ENCODE measurements around the gene FLOT2. TPM values are rescaled to one million over a fixed set of nuclear protein-coding genes. Genes with fewer than 3 reads are reported as not detected.

FLOT2 gene
- total RNA-seq, 4 donors from 2014 or later: 44.8 to 81.8 (median 65.2) TPM

DNA sequence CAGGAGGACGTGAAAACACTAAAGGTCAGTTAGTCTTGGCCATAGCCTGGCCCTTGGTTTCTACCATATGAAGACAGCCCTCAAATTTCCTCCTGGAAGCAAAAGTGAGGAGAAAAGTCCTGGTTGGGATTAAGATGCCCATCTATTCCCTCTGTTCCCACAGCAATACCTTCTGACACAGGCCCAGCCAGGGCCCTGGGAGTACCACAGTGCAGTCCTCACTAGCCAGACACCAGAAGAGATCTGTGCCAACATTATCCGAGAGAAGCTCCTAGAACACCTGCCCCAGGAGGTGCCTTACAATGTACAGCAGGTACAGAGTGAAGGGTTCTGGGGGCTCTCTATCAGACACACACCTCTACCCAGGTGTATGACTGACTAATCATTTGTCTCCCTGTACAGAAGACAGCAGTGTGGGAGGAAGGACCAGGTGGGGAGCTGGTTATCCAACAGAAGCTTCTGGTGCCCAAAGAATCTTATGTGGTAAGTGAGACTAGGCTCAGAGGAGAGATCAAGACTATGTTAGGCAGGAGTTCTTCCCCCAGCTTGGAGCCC lies 38.7 kb downstream of the FLOT2 start:
- Histone ChIP-seq H3K4me3 (no peak overlapping the region), H3K27me3 (no peaks in the 10 kb centered on the region), H3K27ac (no peak overlapping the region), H3K4me1 (peaks cover 9 to 17% (median 10%) of the 10 kb centered on the region in 3 donors), H3K36me3 (peaks cover 24 to 59% (median 27%) of the 10 kb centered on the region in 3 donors), H3K9me3 (no peaks in the 10 kb centered on the region)
- TF ChIP-seq, protein P1, sequence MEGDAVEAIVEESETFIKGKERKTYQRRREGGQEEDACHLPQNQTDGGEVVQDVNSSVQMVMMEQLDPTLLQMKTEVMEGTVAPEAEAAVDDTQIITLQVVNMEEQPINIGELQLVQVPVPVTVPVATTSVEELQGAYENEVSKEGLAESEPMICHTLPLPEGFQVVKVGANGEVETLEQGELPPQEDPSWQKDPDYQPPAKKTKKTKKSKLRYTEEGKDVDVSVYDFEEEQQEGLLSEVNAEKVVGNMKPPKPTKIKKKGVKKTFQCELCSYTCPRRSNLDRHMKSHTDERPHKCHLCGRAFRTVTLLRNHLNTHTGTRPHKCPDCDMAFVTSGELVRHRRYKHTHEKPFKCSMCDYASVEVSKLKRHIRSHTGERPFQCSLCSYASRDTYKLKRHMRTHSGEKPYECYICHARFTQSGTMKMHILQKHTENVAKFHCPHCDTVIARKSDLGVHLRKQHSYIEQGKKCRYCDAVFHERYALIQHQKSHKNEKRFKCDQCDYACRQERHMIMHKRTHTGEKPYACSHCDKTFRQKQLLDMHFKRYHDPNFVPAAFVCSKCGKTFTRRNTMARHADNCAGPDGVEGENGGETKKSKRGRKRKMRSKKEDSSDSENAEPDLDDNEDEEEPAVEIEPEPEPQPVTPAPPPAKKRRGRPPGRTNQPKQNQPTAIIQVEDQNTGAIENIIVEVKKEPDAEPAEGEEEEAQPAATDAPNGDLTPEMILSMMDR (IDR thresholded peaks at IDR 0.05): no peak
- no peak for TF ChIP-seq POLR2A (IDR thresholded peaks at IDR 0.05)
- WGBS, 2 donors: 30 to 55% methylated on average over 1 of the region's 2 CpGs
- DNase-seq: no peak
- intact Hi-C loops (cut with DNase I): no loop called here

DNA sequence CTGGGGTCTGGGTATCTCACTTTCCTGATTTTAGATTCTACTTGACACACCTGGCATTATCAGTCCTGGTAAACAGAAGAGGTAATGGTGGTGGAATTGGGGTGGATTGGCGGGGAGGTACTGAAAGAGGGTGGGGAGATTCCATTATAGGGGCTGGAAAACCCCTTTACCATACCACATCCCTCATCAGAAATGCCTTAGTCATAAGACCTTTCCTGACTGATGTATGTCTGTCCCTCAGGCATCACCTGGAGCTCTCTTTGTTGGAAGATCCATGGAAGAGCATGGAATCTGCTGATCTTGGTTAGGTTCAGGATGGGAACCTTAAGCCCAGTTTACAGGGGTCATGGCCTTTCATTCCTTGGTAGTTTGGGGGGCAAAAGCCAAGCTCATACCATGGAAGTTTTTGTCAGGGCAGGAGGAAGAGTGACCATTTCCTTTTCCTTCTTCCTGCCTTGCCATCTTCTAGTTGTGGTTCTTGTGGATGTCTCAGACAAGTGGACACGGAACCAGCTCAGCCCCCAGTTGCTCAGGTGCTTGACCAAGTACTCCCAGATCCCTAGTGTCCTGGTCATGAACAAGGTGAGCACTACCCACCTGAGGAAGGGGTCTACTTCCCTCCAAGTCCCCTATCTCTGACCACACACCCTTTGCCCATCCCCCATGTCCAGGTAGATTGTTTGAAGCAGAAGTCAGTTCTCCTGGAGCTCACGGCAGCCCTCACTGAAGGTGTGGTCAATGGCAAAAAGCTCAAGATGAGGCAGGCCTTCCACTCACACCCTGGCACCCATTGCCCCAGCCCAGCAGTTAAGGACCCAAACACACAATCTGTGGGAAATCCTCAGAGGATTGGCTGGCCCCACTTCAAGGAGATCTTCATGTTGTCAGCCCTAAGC lies 39.4 kb downstream of the FLOT2 start:
- intact Hi-C loops (cut with DNase I): no loop called here
- Histone ChIP-seq H3K27me3 (no peaks in the 10 kb centered on the region), H3K36me3 (peaks cover 24 to 59% (median 27%) of the 10 kb centered on the region in 3 donors), H3K4me1 (peaks cover 9 to 17% (median 10%) of the 10 kb centered on the region in 3 donors), H3K27ac (no peak overlapping the region), H3K9me3 (no peaks in the 10 kb centered on the region), H3K4me3 (no peak overlapping the region)
- 71 to 100% methylated on average over 2 of the region's 3 CpGs for WGBS, 2 donors
- no peak for TF ChIP-seq POLR2A (IDR thresholded peaks at IDR 0.05)
- TF ChIP-seq, protein P1 (IDR thresholded peaks at IDR 0.05): no peak
- no peak for DNase-seq

DNA sequence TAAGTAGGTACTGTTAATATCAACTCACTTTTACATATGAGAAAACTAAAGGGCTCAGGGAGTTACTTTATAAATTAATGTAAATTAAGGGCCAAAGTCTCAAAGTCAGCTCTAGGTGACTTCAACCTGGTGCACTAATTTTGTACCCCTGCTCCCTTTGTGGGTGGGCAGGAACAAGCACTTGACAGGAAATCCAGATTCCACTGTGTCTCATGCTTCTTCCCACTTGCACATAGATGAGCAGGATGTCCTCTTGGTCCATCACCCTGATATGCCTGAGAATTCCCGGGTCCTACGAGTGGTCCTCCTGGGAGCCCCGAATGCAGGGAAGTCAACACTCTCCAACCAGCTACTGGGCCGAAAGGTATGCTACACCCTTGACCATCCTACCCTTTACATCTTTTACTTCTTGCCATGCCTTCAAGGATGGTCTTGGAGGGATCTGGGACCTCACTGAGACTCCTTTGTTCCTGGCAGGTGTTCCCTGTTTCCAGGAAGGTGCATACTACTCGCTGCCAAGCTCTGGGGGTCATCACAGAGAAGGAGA lies 41.4 kb downstream of the FLOT2 start:
- no peak overlapping the region for H3K27ac ChIP-seq
- peaks cover 9 to 17% (median 10%) of the 10 kb centered on the region in 3 donors for H3K4me1 ChIP-seq
- intact Hi-C loops (cut with DNase I): no loop called here
- no peaks in the 10 kb centered on the region for H3K9me3 ChIP-seq
- DNase-seq: no peak
- no peaks in the 10 kb centered on the region for H3K27me3 ChIP-seq
- WGBS, 2 donors: 90 to 97% methylated on average over 5 of the region's 5 CpGs
- peaks cover 24 to 51% (median 27%) of the 10 kb centered on the region in 3 donors for H3K36me3 ChIP-seq
- no peak for TF ChIP-seq POLR2A (IDR thresholded peaks at IDR 0.05)
- TF ChIP-seq, protein P1 (IDR thresholded peaks at IDR 0.05): no peak
- H3K4me3 ChIP-seq: no peak overlapping the region

DNA sequence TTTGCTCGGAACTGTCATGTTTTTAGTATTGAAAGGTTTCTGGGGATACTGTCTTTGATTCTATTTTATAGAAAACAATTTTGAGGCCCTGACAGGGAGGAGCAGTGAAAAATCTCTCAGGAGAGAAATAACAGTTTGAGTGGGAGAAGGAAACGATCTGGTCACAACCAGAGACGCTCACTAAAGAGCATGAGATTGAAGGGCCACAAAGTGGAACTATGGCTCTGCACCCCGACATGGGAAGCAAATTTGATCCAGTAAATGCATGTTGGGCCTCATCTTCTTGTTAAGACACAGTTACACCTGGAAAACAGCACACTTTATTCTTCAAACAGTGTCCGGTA lies 42.2 kb downstream of the FLOT2 start:
- Histone ChIP-seq H3K27me3 (no peaks in the 10 kb centered on the region), H3K27ac (peak overlapping the region; percentile 78 to 89 (median 84)), H3K9me3 (no peaks in the 10 kb centered on the region), H3K36me3 (peaks cover 19 to 44% (median 20%) of the 10 kb centered on the region in 3 donors), H3K4me3 (peak overlapping the region; percentile 56 to 94 (median 79)), H3K4me1 (peaks cover 9 to 17% (median 10%) of the 10 kb centered on the region in 3 donors)
- DNase-seq: no peak
- WGBS, 2 donors: 12% methylated on average over 5 of the region's 5 CpGs
- intact Hi-C loops (cut with DNase I): no loop called here
- TF ChIP-seq POLR2A (IDR thresholded peaks at IDR 0.05): no peak

DNA sequence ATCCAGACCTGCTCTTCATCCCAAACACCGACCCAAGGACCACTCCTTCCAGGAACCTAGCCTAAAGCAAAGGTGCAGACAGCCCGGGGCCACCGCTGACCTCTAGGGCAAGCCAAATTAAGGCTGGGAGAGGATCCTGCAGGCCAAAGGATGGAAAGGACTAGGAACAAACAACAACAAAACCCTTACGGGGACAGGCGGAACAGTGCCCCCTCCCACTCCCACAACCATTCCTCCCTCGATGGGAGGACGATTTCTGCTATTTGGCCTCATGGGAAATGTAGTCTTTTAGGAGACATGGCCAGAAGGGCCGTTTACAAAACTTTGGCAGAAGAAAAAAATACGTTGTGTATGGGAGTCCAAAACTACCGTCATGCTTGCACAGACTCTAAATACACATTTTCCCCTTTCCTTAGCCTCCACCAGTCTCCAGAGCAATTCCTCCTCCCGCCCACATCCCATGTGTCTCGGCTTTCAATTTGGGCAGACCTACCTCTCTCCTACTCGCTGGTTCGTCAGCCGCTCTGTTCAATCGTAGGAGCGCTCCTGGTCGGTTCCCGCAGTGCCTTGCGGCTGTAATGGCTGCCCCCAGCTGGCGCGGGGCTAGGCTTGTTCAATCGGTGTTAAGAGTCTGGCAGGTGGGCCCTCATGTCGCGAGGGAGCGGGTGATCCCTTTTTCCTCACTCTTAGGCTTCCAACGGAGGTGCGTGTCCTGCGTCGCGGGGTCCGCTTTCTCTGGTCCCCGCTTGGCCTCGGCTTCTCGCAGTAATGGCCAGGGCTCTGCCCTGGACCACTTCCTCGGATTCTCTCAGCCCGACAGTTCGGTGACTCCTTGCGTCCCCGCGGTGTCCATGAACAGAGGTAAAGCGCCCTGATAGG lies 42.8 kb downstream of the FLOT2 start, which contains the start of gene ERAL1:
Gene ERAL1, plus strand, starts transcription at position 560 of the 879 bp plus-strand sequence. Its CDS starts 19 bp downstream, at position 579.
- H3K27ac ChIP-seq: peak within 1 kb of the TSS; percentile 78 to 89 (median 84)
- no peaks in the 10 kb centered on the region for H3K27me3 ChIP-seq
- intact Hi-C loops (cut with DNase I): no loop called here

More for the DNA sequence above, 42.8 kb downstream of the FLOT2 start, which contains the start of gene ERAL1:
- peaks cover 9 to 17% (median 10%) of the 10 kb centered on the region in 3 donors for H3K4me1 ChIP-seq
- TF ChIP-seq, protein P1 (IDR thresholded peaks at IDR 0.05): peak in 1 of 6 experiments; percentile 10
- peak in 2 of 4 donors; percentile 45 to 57 for TF ChIP-seq POLR2A (IDR thresholded peaks at IDR 0.05)
- H3K9me3 ChIP-seq: no peaks in the 10 kb centered on the region
- H3K36me3 ChIP-seq: peaks cover 16 to 37% (median 18%) of the 10 kb centered on the region in 3 donors
- 0% methylated on average over 16 to 27 of the region's 42 CpGs for WGBS, 2 donors
- no peak for DNase-seq
- peak within 1 kb of the TSS; percentile 56 to 94 (median 79) for H3K4me3 ChIP-seq

Data from esophagus squamous epithelium (tissue), 5 donors.